Mucosa of descending colon (tissue), 3 donors: ENCODE results near the gene DLD. TPM values are rescaled to one million over a fixed set of nuclear protein-coding genes. Genes with fewer than 3 reads are reported as not detected.

ENCODE experiments used
- ATAC-seq: fragments of 200-7000 bp; cut with Tn5 transposase; one replicate; pipeline ENCODE4 v1.9.1; 2020; ENCODE audit warnings: mild to moderate bottlenecking, moderate library complexity
- DNase-seq, 3 donors: peaks; one replicate each; pipeline ENCODE4 v3.0.0-alpha.2; 2020
- H3K36me3 ChIP-seq: fragments of 200-600 bp; one replicate; pipeline ENCODE4 v1.8.0; 2021; ENCODE audit warnings: low read depth, mild to moderate bottlenecking
- H3K4me1 ChIP-seq: fragments of 200-600 bp; one replicate; pipeline ENCODE4 v1.8.0; 2021; ENCODE audit warnings: low read depth, mild to moderate bottlenecking
- H3K4me3 ChIP-seq: fragments of 200-600 bp; one replicate; pipeline ENCODE4 v1.8.0; 2021; ENCODE audit warnings: mild to moderate bottlenecking
- H3K9me3 ChIP-seq: fragments of 200-600 bp; one replicate; pipeline ENCODE4 v1.8.0; 2021; ENCODE audit warnings: mild to moderate bottlenecking
- intact Hi-C, 2 donors: fragments of 100-400 bp; cut with DNase I in 1 of 2; cut with micrococcal nuclease in 1 of 2; formaldehyde crosslinking; loops; one replicate each; pipeline versions ENCODE4 v1.11.0 to v1.11.1; 2022; cut with DNase I, micrococcal nuclease
- total RNA-seq, 3 donors: library from RNA; stranded (reverse); fragmentation: NEBNext Ultra II Directional in 2 of 3; extraction: Animal tissue kit (Norgen Biotek cat#: 25700) in 2 of 3; gene quantifications; one replicate each; pipeline versions ENCODE4 v1.2.1 to v1.2.4, GENCODE V29; 2021 to 2023
- TF ChIP-seq, protein P1 (sequence below): fragments of 200-600 bp; IDR thresholded peaks from one replicate; pipeline ENCODE4 v1.8.0; 2022; ENCODE audit warnings: antibody characterized with exemption, mild to moderate bottlenecking
- donor health status: DM: no; HTN: no; CAD: no; lungs with moderate emphysema.
- donor health status: DM: no; HTN: no; CAD: no.
- donor health status: DM: no; HTN: yes; CAD: no.

The DLD gene
- total RNA-seq, 3 donors from 2014 or later, result 108 to 150 (median 113) TPM

DNA sequence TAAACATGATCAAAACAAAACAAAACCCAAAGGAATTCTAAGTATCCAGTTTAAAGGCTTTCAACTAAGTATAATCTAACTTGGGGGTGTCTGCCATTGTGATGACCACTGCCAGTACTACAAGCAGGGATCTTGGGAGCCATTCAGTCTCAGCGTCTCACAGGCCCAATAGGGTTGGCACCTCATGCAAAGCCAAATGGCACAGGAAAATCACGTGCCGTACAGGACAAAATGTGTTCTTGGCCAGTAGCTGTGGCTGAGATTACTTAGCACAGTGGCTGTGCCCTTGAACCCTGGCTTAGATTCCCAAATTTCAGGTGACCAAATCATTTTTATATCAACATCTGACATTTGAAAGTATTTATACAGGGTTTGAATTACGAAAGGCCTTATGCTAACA lies 50.0 kb downstream of the DLD start:
- DNase-seq (no peak), ATAC-seq (no peak)
- no peaks in the 10 kb centered on the region for H3K9me3 ChIP-seq
- intact Hi-C loops, result no loop called here
- no peaks in the 10 kb centered on the region for H3K4me1 ChIP-seq
- H3K36me3 ChIP-seq, result no peaks in the 10 kb centered on the region
- TF ChIP-seq, protein P1, sequence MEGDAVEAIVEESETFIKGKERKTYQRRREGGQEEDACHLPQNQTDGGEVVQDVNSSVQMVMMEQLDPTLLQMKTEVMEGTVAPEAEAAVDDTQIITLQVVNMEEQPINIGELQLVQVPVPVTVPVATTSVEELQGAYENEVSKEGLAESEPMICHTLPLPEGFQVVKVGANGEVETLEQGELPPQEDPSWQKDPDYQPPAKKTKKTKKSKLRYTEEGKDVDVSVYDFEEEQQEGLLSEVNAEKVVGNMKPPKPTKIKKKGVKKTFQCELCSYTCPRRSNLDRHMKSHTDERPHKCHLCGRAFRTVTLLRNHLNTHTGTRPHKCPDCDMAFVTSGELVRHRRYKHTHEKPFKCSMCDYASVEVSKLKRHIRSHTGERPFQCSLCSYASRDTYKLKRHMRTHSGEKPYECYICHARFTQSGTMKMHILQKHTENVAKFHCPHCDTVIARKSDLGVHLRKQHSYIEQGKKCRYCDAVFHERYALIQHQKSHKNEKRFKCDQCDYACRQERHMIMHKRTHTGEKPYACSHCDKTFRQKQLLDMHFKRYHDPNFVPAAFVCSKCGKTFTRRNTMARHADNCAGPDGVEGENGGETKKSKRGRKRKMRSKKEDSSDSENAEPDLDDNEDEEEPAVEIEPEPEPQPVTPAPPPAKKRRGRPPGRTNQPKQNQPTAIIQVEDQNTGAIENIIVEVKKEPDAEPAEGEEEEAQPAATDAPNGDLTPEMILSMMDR, result no peak
- no peak overlapping the region for H3K4me3 ChIP-seq

GRCh38 chr7:107943018-107943417 lies 52.0 kb downstream of the DLD start:
- intact Hi-C loops, result no loop called here
- Histone ChIP-seq H3K9me3 (no peaks in the 10 kb centered on the region), H3K36me3 (no peaks in the 10 kb centered on the region), H3K4me1 (no peaks in the 10 kb centered on the region), H3K4me3 (no peak overlapping the region)
- TF ChIP-seq, protein P1, result no peak
- ATAC-seq (no peak), DNase-seq (no peak)

GRCh38 chr7:107944411-107945169 lies 53.6 kb downstream of the DLD start:
- TF ChIP-seq, protein P1, result no peak
- no peak overlapping the region for H3K4me3 ChIP-seq
- no peaks in the 10 kb centered on the region for H3K4me1 ChIP-seq
- ATAC-seq (no peak), DNase-seq (no peak)
- no peaks in the 10 kb centered on the region for H3K9me3 ChIP-seq
- no peaks in the 10 kb centered on the region for H3K36me3 ChIP-seq
- intact Hi-C loops, result no loop called here

GRCh38 chr7:107945332-107945731 lies 54.3 kb downstream of the DLD start:
- Histone ChIP-seq H3K4me1 (no peaks in the 10 kb centered on the region), H3K9me3 (no peaks in the 10 kb centered on the region)
- intact Hi-C loops, result no loop called here

DNA sequence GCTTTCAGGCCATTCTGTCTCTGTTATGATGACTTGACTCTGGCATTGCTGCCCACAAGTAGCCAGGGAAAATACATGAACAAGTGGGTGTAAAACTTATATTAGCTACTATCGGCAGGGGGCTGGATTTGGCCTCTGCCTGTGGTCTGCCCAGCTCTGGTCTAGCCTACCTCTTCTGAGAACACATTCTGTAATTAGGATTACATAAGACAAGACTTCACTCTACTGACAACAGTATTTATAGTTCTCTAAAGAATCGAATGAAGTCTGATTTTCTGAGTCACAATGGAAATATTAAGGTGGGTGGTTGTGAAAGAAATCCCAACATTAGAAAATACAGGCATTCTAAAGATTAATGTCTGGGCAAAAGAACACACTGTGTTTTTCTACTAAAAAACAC lies 55.5 kb downstream of the DLD start:
- H3K4me1 ChIP-seq, result no peaks in the 10 kb centered on the region
- DNase-seq, result no peak

More at GRCh38 chr7:107945332-107945731, 54.3 kb downstream of the DLD start:
- no peak for ATAC-seq
- Histone ChIP-seq H3K4me3 (no peak overlapping the region), H3K36me3 (no peaks in the 10 kb centered on the region)
- TF ChIP-seq, protein P1, result no peak
- DNase-seq, result no peak

More for the DNA sequence above, 55.5 kb downstream of the DLD start:
- no peak overlapping the region for H3K4me3 ChIP-seq
- ATAC-seq, result no peak
- intact Hi-C loops, result no loop called here
- H3K9me3 ChIP-seq, result no peaks in the 10 kb centered on the region
- TF ChIP-seq, protein P1, result no peak
- no peaks in the 10 kb centered on the region for H3K36me3 ChIP-seq
